Mesenchymal stem cell (in vitro differentiated cells and primary cell): ENCODE results near the gene LAMC1.

ENCODE experiments used
- DNase-seq: peaks from one replicate; pipeline ENCODE4 v3.0.0-alpha.2; 2013
- H2AFZ ChIP-seq: one replicate; pipeline ENCODE4 v1.6.1; 2013; ENCODE audit warnings: low read depth, mild to moderate bottlenecking, control low read depth, inconsistent platforms, low read length, moderate library complexity
- H2AK5ac ChIP-seq: 2 replicates; pipeline ENCODE4 v1.6.1; 2013; ENCODE audit warnings: low read length, moderate library complexity, mild to moderate bottlenecking, inconsistent platforms; ENCODE audit not compliant: severe bottlenecking
- H2BK120ac ChIP-seq: one replicate; pipeline ENCODE4 v1.6.1; 2013; ENCODE audit warnings: low read depth, mild to moderate bottlenecking, inconsistent platforms, low read length, moderate library complexity
- H2BK12ac ChIP-seq, 2 experiments: one replicate each; pipeline ENCODE4 v1.6.1; 2013; ENCODE audit warnings: inconsistent platforms in 2 of 2, low read length in 2 of 2, mild to moderate bottlenecking in 2 of 2, moderate library complexity in 2 of 2, control low read depth in 1 of 2
- H2BK15ac ChIP-seq: one replicate; pipeline ENCODE4 v1.6.1; 2013; ENCODE audit warnings: mild to moderate bottlenecking, low read depth, inconsistent platforms; ENCODE audit not compliant: poor library complexity, severe bottlenecking
- H2BK5ac ChIP-seq: 2 replicates; pipeline ENCODE4 v1.6.1; 2013; ENCODE audit warnings: low read depth, mild to moderate bottlenecking, low read length, control low read depth, inconsistent platforms; ENCODE audit not compliant: poor library complexity, severe bottlenecking
- H3K14ac ChIP-seq, 2 experiments: one replicate each; pipeline ENCODE4 v1.6.1; 2013; ENCODE audit warnings: inconsistent platforms in 2 of 2, low read length in 2 of 2, control low read depth in 1 of 2, mild to moderate bottlenecking in 1 of 2, moderate library complexity in 1 of 2
- H3K18ac ChIP-seq, 2 experiments: one replicate each; pipeline ENCODE4 v1.6.1; 2013; ENCODE audit warnings: inconsistent platforms in 2 of 2, low read length in 2 of 2, control low read depth in 1 of 2, low read depth in 1 of 2, mild to moderate bottlenecking in 1 of 2
- H3K23ac ChIP-seq, 2 experiments: one replicate each; pipeline ENCODE4 v1.6.1; 2013; ENCODE audit warnings: inconsistent platforms in 2 of 2, low read length in 2 of 2, mild to moderate bottlenecking in 2 of 2, moderate library complexity in 2 of 2, control low read depth in 1 of 2
- H3K27ac ChIP-seq: 2 replicates; pipeline ENCODE4 v1.5.1; 2013; ENCODE audit warnings: mild to moderate bottlenecking, moderate library complexity, low read length, control low read depth, inconsistent platforms; ENCODE audit not compliant: poor library complexity, severe bottlenecking
- H3K27me3 ChIP-seq, 2 experiments: 2 replicates each; pipeline versions ENCODE4 v1.6.1 to v1.7.0; 2013; ENCODE audit warnings: low read length in 2 of 2, mild to moderate bottlenecking in 2 of 2, moderate library complexity in 2 of 2, control low read depth in 1 of 2, inconsistent platforms in 1 of 2; ENCODE audit not compliant: control insufficient read depth in 1 of 2, insufficient read depth in 1 of 2
- H3K36me3 ChIP-seq, 2 experiments: 2 replicates each; pipeline versions ENCODE4 v1.6.1 to v1.7.0; 2013; ENCODE audit warnings: low read length in 2 of 2, control low read depth in 1 of 2, inconsistent platforms in 1 of 2, low read depth in 1 of 2, mild to moderate bottlenecking in 1 of 2; ENCODE audit not compliant: insufficient read depth in 2 of 2, control insufficient read depth in 1 of 2
- H3K4ac ChIP-seq, 2 experiments: one replicate each; pipeline ENCODE4 v1.6.1; 2013; ENCODE audit warnings: inconsistent platforms in 2 of 2, low read length in 2 of 2, mild to moderate bottlenecking in 2 of 2, moderate library complexity in 2 of 2, control low read depth in 1 of 2, low read depth in 1 of 2
- H3K4me1 ChIP-seq: 2 replicates; pipeline ENCODE4 v1.6.1; 2013; ENCODE audit warnings: low read depth, low read length, control low read depth; ENCODE audit not compliant: control insufficient read depth, insufficient read depth
- H3K4me2 ChIP-seq: 2 replicates; pipeline ENCODE4 v1.6.1; 2013; ENCODE audit warnings: low read length, mild to moderate bottlenecking, inconsistent platforms; ENCODE audit not compliant: poor library complexity, severe bottlenecking
- H3K4me3 ChIP-seq, 2 experiments: 2 replicates each; pipeline versions ENCODE4 v1.5.1 to v1.7.0; 2013; ENCODE audit warnings: low read length in 2 of 2, mild to moderate bottlenecking in 2 of 2, control low read depth in 1 of 2, low read depth in 1 of 2; ENCODE audit not compliant: insufficient read depth in 1 of 2
- H3K79me1 ChIP-seq: replicated peaks from 2 replicates; pipeline ENCODE4 v1.6.1; 2013; ENCODE audit warnings: mild to moderate bottlenecking, control low read depth, low read length, inconsistent platforms; ENCODE audit not compliant: poor library complexity, severe bottlenecking
- H3K9ac ChIP-seq: 2 replicates; pipeline ENCODE4 v1.7.0; 2013; ENCODE audit warnings: mild to moderate bottlenecking, low read length, moderate library complexity
- H3K9me3 ChIP-seq: 2 replicates; pipeline ENCODE4 v1.7.0; 2013; ENCODE audit warnings: mild to moderate bottlenecking, low read length; ENCODE audit not compliant: control insufficient read depth
- H4K8ac ChIP-seq: one replicate; pipeline ENCODE4 v1.6.1; 2013; ENCODE audit warnings: inconsistent platforms, mild to moderate bottlenecking, low read length, moderate library complexity
- H4K91ac ChIP-seq: one replicate; pipeline ENCODE4 v1.6.1; 2013; ENCODE audit warnings: mild to moderate bottlenecking, low read length, inconsistent platforms
- WGBS: methylation state at CpG from one replicate; pipeline ENCODE4 v1.1.7; 2013; ENCODE audit warnings: mixed read lengths; 5-methylcytosine and 5-hydroxymethylcytosine counted together

Gene LAMC1

GRCh38 chr1:183004141-183004540 is 19.1 kb upstream of the LAMC1 start:
- no peaks in the 10 kb centered on the region for H3K4me1 ChIP-seq
- no peak overlapping the region for H3K18ac ChIP-seq
- H3K4me3 ChIP-seq, result no peak overlapping the region
- no peak overlapping the region for H2BK12ac ChIP-seq
- H3K79me1 ChIP-seq, result no peaks in the 10 kb centered on the region
- no peak overlapping the region for H3K23ac ChIP-seq
- H3K9ac ChIP-seq, result peak overlapping the region; percentile 74
- no peak overlapping the region for H3K4ac ChIP-seq
- no peak overlapping the region for H2BK15ac ChIP-seq
- WGBS, result 100% methylated on average over 1 of the region's 2 CpGs
- no peak overlapping the region for H2AK5ac ChIP-seq
- no peak overlapping the region for H2BK5ac ChIP-seq
- no peak overlapping the region for H3K14ac ChIP-seq
- no peaks in the 10 kb centered on the region for H3K9me3 ChIP-seq
- H2AFZ ChIP-seq, result no peak overlapping the region
- no peak overlapping the region for H4K91ac ChIP-seq
- no peak overlapping the region for H4K8ac ChIP-seq
- no peak overlapping the region for H3K4me2 ChIP-seq
- DNase-seq, result no peak
- no peaks in the 10 kb centered on the region for H3K27me3 ChIP-seq
- no peak overlapping the region for H2BK120ac ChIP-seq
- H3K36me3 ChIP-seq, result no peaks in the 10 kb centered on the region
- H3K27ac ChIP-seq, result no peak overlapping the region

GRCh38 chr1:183011859-183012258 is 11.4 kb upstream of the LAMC1 start:
- H3K23ac ChIP-seq, result no peak overlapping the region
- no peak overlapping the region for H3K4me2 ChIP-seq
- no peak overlapping the region for H3K4ac ChIP-seq
- no peak overlapping the region for H2BK12ac ChIP-seq
- H3K4me3 ChIP-seq, result no peak overlapping the region
- H3K27ac ChIP-seq, result no peak overlapping the region
- 98% methylated on average over 3 of the region's 4 CpGs for WGBS
- no peak overlapping the region for H3K18ac ChIP-seq
- no peak overlapping the region for H3K9ac ChIP-seq
- H2BK120ac ChIP-seq, result no peak overlapping the region
- no peak for DNase-seq
- H2BK5ac ChIP-seq, result no peak overlapping the region
- no peak overlapping the region for H4K8ac ChIP-seq
- no peaks in the 10 kb centered on the region for H3K27me3 ChIP-seq
- no peaks in the 10 kb centered on the region for H3K36me3 ChIP-seq
- no peaks in the 10 kb centered on the region for H3K4me1 ChIP-seq
- H3K14ac ChIP-seq, result no peak overlapping the region
- H2AFZ ChIP-seq, result no peak overlapping the region
- H3K9me3 ChIP-seq, result no peaks in the 10 kb centered on the region
- H2BK15ac ChIP-seq, result no peak overlapping the region
- H3K79me1 ChIP-seq, result no peaks in the 10 kb centered on the region
- no peak overlapping the region for H4K91ac ChIP-seq
- no peak overlapping the region for H2AK5ac ChIP-seq

DNA sequence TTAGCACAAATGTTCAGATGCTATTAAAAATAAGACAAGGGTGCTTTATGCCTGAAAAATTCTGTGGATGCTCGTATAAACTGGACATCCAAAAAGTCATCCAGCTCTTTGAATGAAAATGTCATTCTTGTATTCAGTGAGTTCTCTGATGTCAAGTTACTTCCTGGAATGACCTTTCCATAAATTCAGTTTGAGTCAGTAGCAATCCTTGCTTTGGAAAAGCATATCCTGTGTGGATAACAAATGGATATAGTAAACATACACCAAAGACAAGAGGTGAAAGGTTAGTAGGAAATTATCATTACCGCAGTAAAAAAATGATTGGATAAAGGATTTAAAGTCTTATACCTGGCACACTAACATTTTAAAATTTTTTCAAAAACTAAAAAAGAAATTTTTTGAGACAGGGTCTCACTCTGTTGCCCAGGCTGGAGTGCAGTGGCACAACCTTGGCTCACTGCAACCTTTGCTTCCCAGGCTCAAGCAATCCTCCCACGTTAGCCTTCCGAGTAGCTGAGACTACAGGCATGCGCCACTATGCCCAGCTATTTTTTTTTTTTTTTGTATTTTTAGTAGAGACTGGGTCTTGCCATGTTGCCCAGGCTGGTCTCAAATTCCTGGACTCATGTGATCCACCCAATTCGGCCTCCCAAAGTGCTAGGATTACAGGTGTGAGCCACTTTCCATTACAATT is 10.8 kb upstream of the LAMC1 start:
- Histone ChIP-seq H2AFZ (no peak overlapping the region), H2AK5ac (no peak overlapping the region)
- no peak for DNase-seq

DNA sequence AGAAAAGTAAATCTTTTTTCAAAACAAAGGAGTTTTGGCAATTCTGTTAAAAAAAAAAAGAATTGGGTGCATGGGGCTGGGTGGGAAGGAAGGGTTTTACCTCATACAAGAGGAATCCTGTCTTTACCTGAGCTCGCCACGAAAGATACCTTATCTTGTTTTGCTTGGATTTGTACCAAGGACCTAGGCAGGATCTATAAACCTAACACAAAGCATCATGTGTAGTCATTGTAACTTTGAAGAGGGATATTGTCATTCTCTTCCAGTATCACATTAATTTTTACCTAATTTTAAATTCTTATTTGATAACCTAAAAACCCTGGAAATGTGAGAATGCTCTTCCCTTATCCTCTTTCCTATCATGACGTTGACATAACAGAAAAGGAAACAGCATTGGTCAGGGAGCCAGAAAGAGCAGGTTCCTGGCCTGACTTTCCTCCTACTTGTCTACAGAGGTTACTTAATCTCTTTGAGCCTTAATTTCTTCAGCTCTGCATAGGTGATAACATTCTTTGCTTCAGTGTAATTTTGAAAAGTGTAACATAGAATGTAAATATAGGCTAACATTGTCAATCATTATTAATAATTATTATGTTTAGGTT is 4.0 kb upstream of the LAMC1 start:
- H3K14ac ChIP-seq, result no peak overlapping the region
- no peak overlapping the region for H2AK5ac ChIP-seq
- no peak overlapping the region for H3K23ac ChIP-seq
- no peak overlapping the region for H2BK120ac ChIP-seq
- WGBS, result 87% methylated on average over 3 of the region's 3 CpGs
- H3K4me2 ChIP-seq, result no peak overlapping the region
- H3K4me1 ChIP-seq, result no peaks in the 10 kb centered on the region
- no peak overlapping the region for H2AFZ ChIP-seq
- no peak overlapping the region for H3K27ac ChIP-seq
- H3K27me3 ChIP-seq, result no peaks in the 10 kb centered on the region
- peaks cover 1% of the 10 kb centered on the region for H3K79me1 ChIP-seq
- no peak overlapping the region for H3K18ac ChIP-seq
- H3K9ac ChIP-seq, result no peak overlapping the region
- no peak overlapping the region for H4K8ac ChIP-seq
- no peaks in the 10 kb centered on the region for H3K9me3 ChIP-seq
- no peak overlapping the region for H3K4ac ChIP-seq
- H2BK5ac ChIP-seq, result no peak overlapping the region
- H4K91ac ChIP-seq, result no peak overlapping the region
- H3K36me3 ChIP-seq, result no peaks in the 10 kb centered on the region
- DNase-seq, result no peak
- H3K4me3 ChIP-seq, result no peak overlapping the region
- no peak overlapping the region for H2BK15ac ChIP-seq
- H2BK12ac ChIP-seq, result no peak overlapping the region

More for the DNA sequence above, 10.8 kb upstream of the LAMC1 start:
- no peak overlapping the region for H3K18ac ChIP-seq
- no peak overlapping the region for H2BK12ac ChIP-seq
- no peaks in the 10 kb centered on the region for H3K36me3 ChIP-seq
- H2BK120ac ChIP-seq, result no peak overlapping the region
- no peaks in the 10 kb centered on the region for H3K4me1 ChIP-seq
- no peaks in the 10 kb centered on the region for H3K9me3 ChIP-seq
- no peak overlapping the region for H3K9ac ChIP-seq
- WGBS, result 96% methylated on average over 5 of the region's 6 CpGs
- no peak overlapping the region for H3K4me2 ChIP-seq
- H2BK15ac ChIP-seq, result no peak overlapping the region
- no peak overlapping the region for H3K27ac ChIP-seq
- no peak overlapping the region for H4K91ac ChIP-seq
- H2BK5ac ChIP-seq, result no peak overlapping the region
- H3K4me3 ChIP-seq, result no peak overlapping the region
- no peaks in the 10 kb centered on the region for H3K79me1 ChIP-seq
- no peaks in the 10 kb centered on the region for H3K27me3 ChIP-seq
- H4K8ac ChIP-seq, result no peak overlapping the region
- no peak overlapping the region for H3K14ac ChIP-seq
- H3K4ac ChIP-seq, result no peak overlapping the region
- no peak overlapping the region for H3K23ac ChIP-seq
